A673 (cell line): Measurements from ENCODE around the gene TMOD3. TPM values are rescaled to one million over a fixed set of nuclear protein-coding genes. Genes with fewer than 3 reads are reported as not detected.

ENCODE experiments used
- BruUV-seq: library from RNA; stranded (reverse); fragments of 400-500 nt; replicated peaks from 2 replicates; lab custom pipeline; 2021; lab: Mats Ljungman, UMichigan
- CTCF ChIA-PET: fragments of 300-600 bp; sonication (Branson Sonifier 250); formaldehyde crosslinking; loops from one replicate; lab custom pipeline; 2022; ENCODE audit warnings: antibody characterized with exemption; lab: Charles Lee
- POLR2A ChIA-PET: fragments of 300-600 bp; sonication (Branson Sonifier 250); formaldehyde crosslinking; loops from one replicate; lab custom pipeline; 2022; ENCODE audit warnings: antibody characterized with exemption; ENCODE audit not compliant: low non-redundant PET; lab: Charles Lee
- DNase-seq: peaks from one replicate; pipeline ENCODE4 v3.0.0-alpha.2; 2015; ENCODE audit warnings: low spot score
- H3K27ac ChIP-seq: fragments of 200-600 bp; sonication (generic); 2 replicates; pipeline ENCODE4 v1.5.1; 2016; ENCODE audit warnings: mixed run types, low read depth, mild to moderate bottlenecking, mixed read lengths, antibody characterized with exemption, low read length; ENCODE audit not compliant: poor library complexity, severe bottlenecking
- H3K27me3 ChIP-seq: fragments of 200-600 bp; sonication (generic); replicated peaks from 2 replicates; pipeline ENCODE4 v1.6.1; 2017; ENCODE audit warnings: mixed run types, low read depth, mild to moderate bottlenecking, mixed read lengths, antibody characterized with exemption, low read length; ENCODE audit not compliant: insufficient read depth, poor library complexity
- H3K36me3 ChIP-seq: fragments of 200-600 bp; sonication (generic); 2 replicates; pipeline ENCODE4 v1.6.1; 2016; ENCODE audit warnings: mixed run types, mild to moderate bottlenecking, mixed read lengths, antibody characterized with exemption, low read length; ENCODE audit not compliant: insufficient read depth, poor library complexity, severe bottlenecking
- H3K4me1 ChIP-seq: fragments of 200-600 bp; sonication (generic); 2 replicates; pipeline ENCODE4 v1.6.1; 2017; ENCODE audit warnings: mixed run types, mild to moderate bottlenecking, mixed read lengths, antibody characterized with exemption, low read length; ENCODE audit not compliant: insufficient read depth, poor library complexity, severe bottlenecking
- H3K4me3 ChIP-seq: fragments of 200-600 bp; sonication (generic); 2 replicates; pipeline ENCODE4 v1.5.1; 2016; ENCODE audit warnings: low read depth, mixed run types, mild to moderate bottlenecking, mixed read lengths, low read length; ENCODE audit not compliant: poor library complexity, severe bottlenecking
- H3K9me3 ChIP-seq: fragments of 200-600 bp; sonication (generic); 2 replicates; pipeline ENCODE4 v1.6.1; 2016; ENCODE audit warnings: mixed run types, low read depth, mild to moderate bottlenecking, mixed read lengths, antibody characterized with exemption, low read length; ENCODE audit not compliant: poor library complexity, severe bottlenecking
- EZH2 ChIP-seq: fragments of 200-600 bp; sonication (generic); IDR thresholded peaks from 2 replicates; pipeline ENCODE4 v1.6.1; 2017; ENCODE audit warnings: borderline replicate concordance, low read depth, mild to moderate bottlenecking, mixed read lengths, antibody characterized with exemption, low read length; ENCODE audit not compliant: poor library complexity, severe bottlenecking
- intact Hi-C: fragments of 100-400 bp; cut with micrococcal nuclease; formaldehyde crosslinking; loops from one replicate; pipeline ENCODE4 v1.10.0; 2022; ENCODE audit not compliant: unreplicated experiment
- total RNA-seq: library from RNA; stranded (reverse); gene quantifications from 2 replicates; pipeline ENCODE4 v1.2.3, GENCODE V29; 2021
- TF ChIP-seq, protein P1 (sequence below): fragments of 300-800, 200-600 bp; sonication (generic); conservative IDR thresholded peaks from 2 replicates; pipeline ENCODE4 v1.5.1; 2017; ENCODE audit warnings: low read depth, mild to moderate bottlenecking, antibody characterized with exemption, low read length, moderate library complexity, mixed read lengths

Gene TMOD3
- total RNA-seq, 1 experiment from 2014 or later: 66.6 TPM

DNA sequence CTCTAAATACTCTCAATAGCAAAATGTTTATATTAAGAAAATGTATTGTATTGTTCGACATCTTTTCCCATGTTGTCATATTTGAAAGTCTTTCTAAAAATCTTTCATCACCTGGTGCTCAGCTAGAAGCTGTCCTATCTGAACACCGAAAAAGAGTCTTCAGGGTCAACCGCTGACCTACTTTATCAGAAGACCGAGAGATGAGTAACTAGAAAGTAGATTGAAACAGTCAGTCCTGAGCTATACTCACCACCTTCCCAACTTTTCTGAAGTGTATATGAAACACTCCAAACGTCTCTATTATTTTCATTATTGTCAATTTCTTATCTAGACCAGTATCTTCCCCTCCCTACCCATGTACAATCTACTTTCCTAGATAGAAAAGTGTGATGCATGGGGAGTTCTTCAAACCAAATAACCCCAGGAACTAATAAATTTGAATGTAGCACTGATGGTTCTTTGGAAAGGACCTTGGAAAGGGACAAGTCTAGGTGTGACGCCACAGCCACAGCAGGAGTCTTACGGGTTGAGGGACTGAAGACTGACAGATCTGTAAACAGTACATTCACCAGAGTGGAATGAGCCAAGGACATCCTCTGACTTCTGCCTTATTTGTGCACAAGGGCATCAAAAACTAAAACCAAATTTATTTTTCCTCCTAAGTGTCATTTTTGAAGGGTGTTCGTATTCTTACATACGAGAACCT, 58.6 kb downstream of the TMOD3 start:
- TF ChIP-seq, protein P1, sequence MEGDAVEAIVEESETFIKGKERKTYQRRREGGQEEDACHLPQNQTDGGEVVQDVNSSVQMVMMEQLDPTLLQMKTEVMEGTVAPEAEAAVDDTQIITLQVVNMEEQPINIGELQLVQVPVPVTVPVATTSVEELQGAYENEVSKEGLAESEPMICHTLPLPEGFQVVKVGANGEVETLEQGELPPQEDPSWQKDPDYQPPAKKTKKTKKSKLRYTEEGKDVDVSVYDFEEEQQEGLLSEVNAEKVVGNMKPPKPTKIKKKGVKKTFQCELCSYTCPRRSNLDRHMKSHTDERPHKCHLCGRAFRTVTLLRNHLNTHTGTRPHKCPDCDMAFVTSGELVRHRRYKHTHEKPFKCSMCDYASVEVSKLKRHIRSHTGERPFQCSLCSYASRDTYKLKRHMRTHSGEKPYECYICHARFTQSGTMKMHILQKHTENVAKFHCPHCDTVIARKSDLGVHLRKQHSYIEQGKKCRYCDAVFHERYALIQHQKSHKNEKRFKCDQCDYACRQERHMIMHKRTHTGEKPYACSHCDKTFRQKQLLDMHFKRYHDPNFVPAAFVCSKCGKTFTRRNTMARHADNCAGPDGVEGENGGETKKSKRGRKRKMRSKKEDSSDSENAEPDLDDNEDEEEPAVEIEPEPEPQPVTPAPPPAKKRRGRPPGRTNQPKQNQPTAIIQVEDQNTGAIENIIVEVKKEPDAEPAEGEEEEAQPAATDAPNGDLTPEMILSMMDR: no peak
- TF ChIP-seq EZH2: no peak
- no peaks in the 10 kb centered on the region for H3K9me3 ChIP-seq
- no peaks in the 10 kb centered on the region for H3K27me3 ChIP-seq
- no peak overlapping the region for H3K4me3 ChIP-seq
- peaks cover 9% of the 10 kb centered on the region for H3K36me3 ChIP-seq
- POLR2A ChIA-PET: interaction anchor here (0.6 kb wide), 1 partner anchor 59 kb away, joined by 4 read pairs; the partner anchor contains the start of gene TMOD3
- intact Hi-C loops: no loop called here
- CTCF ChIA-PET: interaction anchor here (0.5 to 1.0 kb wide), 3 partner anchors 11 to 111 kb away, joined by 3 to 7 read pairs (median 3); no protein-coding TSS in a partner anchor
- H3K27ac ChIP-seq: no peak overlapping the region
- DNase-seq: no peak
- no TSS peak for BruUV-seq
- peaks cover 21% of the 10 kb centered on the region for H3K4me1 ChIP-seq

DNA sequence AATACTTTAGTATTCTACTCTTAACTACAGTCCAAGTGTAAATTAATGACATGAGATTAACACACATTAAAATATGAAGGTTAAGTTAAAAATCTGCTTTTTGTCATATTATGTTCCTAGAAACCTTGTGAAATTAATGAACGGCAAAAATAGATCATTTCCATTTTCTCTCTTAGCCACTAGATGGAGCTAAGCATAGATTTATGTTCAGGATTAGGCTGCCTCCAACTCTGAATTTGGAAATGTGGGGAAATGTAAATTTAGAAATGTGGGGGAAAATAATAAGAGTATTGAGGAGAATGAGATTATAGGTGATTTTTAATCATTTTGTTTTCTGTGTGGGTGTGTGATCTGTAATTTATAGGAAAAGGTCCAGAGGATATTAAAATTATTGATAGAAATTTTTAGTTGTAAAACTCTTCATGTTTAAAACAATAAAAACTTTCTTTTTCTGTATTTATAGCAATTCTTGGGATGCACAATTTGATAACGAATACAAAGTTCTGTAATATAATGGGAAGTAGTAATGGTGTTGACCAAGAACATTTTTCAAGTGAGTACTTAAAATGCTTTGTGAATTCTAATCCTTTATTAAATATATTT, 59.2 kb downstream of the TMOD3 start:
- no TSS peak for BruUV-seq
- H3K9me3 ChIP-seq: no peaks in the 10 kb centered on the region

DNA sequence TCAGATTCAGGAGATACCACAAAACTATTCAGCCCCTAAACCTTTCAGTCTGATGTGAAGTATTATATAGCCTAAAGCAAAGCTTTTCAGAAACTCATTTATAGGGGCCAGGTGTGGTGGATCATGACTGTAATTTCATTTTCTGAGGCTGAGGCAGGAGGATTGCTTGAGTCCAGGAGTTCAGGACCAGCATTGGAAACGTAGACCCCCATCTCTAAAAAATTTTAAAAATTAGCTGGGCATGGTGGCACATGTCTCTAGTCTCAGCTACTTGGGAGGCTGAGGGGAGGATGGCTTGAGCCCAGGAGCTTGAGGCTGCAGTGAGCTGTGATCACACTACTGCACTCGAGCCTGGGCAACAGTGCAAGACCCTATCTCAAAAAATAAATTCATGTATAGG, 60.0 kb downstream of the TMOD3 start:
- BruUV-seq: no TSS peak
- intact Hi-C loops: no loop called here
- DNase-seq: no peak
- Histone ChIP-seq H3K27ac (no peak overlapping the region), H3K27me3 (no peaks in the 10 kb centered on the region), H3K36me3 (peaks cover 17% of the 10 kb centered on the region), H3K9me3 (no peaks in the 10 kb centered on the region), H3K4me1 (peaks cover 6% of the 10 kb centered on the region), H3K4me3 (no peak overlapping the region)
- TF ChIP-seq EZH2: no peak
- TF ChIP-seq, protein P1: no peak
- ChIA-PET POLR2A (interaction anchor here (0.6 kb wide), 1 partner anchor 8 kb away, joined by 7 read pairs; no protein-coding TSS in a partner anchor), CTCF (interaction anchor here (0.8 kb wide), 1 partner anchor 16 kb away, joined by 3 read pairs; no protein-coding TSS in a partner anchor)

More for the DNA sequence above, 59.2 kb downstream of the TMOD3 start:
- Histone ChIP-seq H3K27me3 (no peaks in the 10 kb centered on the region), H3K36me3 (peaks cover 10% of the 10 kb centered on the region), H3K27ac (no peak overlapping the region), H3K4me1 (peaks cover 14% of the 10 kb centered on the region), H3K4me3 (no peak overlapping the region)
- ChIA-PET CTCF (interaction anchor here (0.6 to 1.0 kb wide), 3 partner anchors 10 to 112 kb away, joined by 3 to 7 read pairs (median 4); no protein-coding TSS in a partner anchor), POLR2A (interaction anchor here (0.6 kb wide), 2 partner anchors 8 to 59 kb away, joined by 4 to 7 read pairs; partner anchors contain the start of gene TMOD3)
- intact Hi-C loops: no loop called here
- TF ChIP-seq, protein P1: peak; percentile 86
- TF ChIP-seq EZH2: no peak
- peak; percentile 48 for DNase-seq
